WTC11 (cell line): Measurements from ENCODE around the gene EIF4G1.

Source experiments
- CBFB ChIP-seq: sonication (generic); formaldehyde crosslinking; IDR thresholded peaks from 2 replicates; pipeline ENCODE4 v1.8.1; 2022; ENCODE audit warnings: mild to moderate bottlenecking, low read depth, missing genetic modification reagents
- CTCF ChIP-seq: fragments of 200-600 bp; IDR thresholded peaks from 2 replicates; pipeline ENCODE4 v1.8.0; 2022; ENCODE audit warnings: antibody characterized with exemption
- ESRRA ChIP-seq: sonication (generic); formaldehyde crosslinking; IDR thresholded peaks from 2 replicates; pipeline ENCODE4 v1.8.1; 2022; ENCODE audit warnings: mild to moderate bottlenecking, missing genetic modification reagents, borderline replicate concordance
- ETV6 ChIP-seq: sonication (generic); formaldehyde crosslinking; IDR thresholded peaks from 2 replicates; pipeline ENCODE4 v1.8.1; 2022; ENCODE audit warnings: mild to moderate bottlenecking, missing genetic modification reagents
- FOXP4 ChIP-seq: sonication (generic); formaldehyde crosslinking; IDR thresholded peaks from 2 replicates; pipeline ENCODE4 v1.8.0; 2022; ENCODE audit warnings: mild to moderate bottlenecking, missing genetic modification reagents
- USF1 ChIP-seq: sonication (generic); formaldehyde crosslinking; IDR thresholded peaks from 2 replicates; pipeline ENCODE4 v1.8.0; 2022; ENCODE audit warnings: mild to moderate bottlenecking, missing genetic modification reagents
- ZNF121 ChIP-seq: sonication (generic); formaldehyde crosslinking; IDR thresholded peaks from 2 replicates; pipeline ENCODE4 v1.8.0; 2023; ENCODE audit warnings: missing genetic modification reagents
- ZSCAN18 ChIP-seq: fragments of 250-450 bp; sonication (Bioruptor Pico); IDR thresholded peaks from 2 replicates; pipeline ENCODE4 v2.1.2; 2022; ENCODE audit warnings: mild to moderate bottlenecking, moderate library complexity

- TF ChIP-seq CTCF (no peak), ZNF121 (CRISPR knock-in tag) (no peak), USF1 (no peak), FOXP4 (CRISPR knock-in tag) (no peak), ZSCAN18 (CRISPR knock-in tag) (no peak), CBFB (CRISPR knock-in tag) (no peak), ETV6 (CRISPR knock-in tag) (no peak), ESRRA (CRISPR knock-in tag) (no peak)
Measured at GRCh38 chr3:184352149-184352785, 37.9 kb downstream of the EIF4G1 start.
